Hepatic stellate cell (primary cell): Measurements from ENCODE around the gene MCF2.
A peak's percentile ranks its signal among the peaks of the same experiment; 100 is the strongest.

Experiments used
- DNase-seq: peaks from one replicate; pipeline ENCODE4 v3.0.0; 2011; ENCODE audit warnings: low spot score

MCF2 gene

GRCh38 chrX:139585613-139586012 is 122.4 kb downstream of the MCF2 start:
- no peak for DNase-seq

GRCh38 chrX:139581068-139581467 is 126.9 kb downstream of the MCF2 start:
- DNase-seq: no peak

GRCh38 chrX:139566981-139567380 is 141.0 kb downstream of the MCF2 start:
- DNase-seq: no peak

GRCh38 chrX:139563251-139563650 is 144.7 kb downstream of the MCF2 start:
- no peak for DNase-seq

- no peak for DNase-seq
Measured at GRCh38 chrX:139560221-139560620, 147.7 kb downstream of the MCF2 start.

- peak; percentile 4 for DNase-seq
Measured at GRCh38 chrX:139559383-139560042, 148.5 kb downstream of the MCF2 start.

- no peak for DNase-seq
Measured at GRCh38 chrX:139554991-139555675, 152.8 kb downstream of the MCF2 start.

- DNase-seq: no peak
Measured at GRCh38 chrX:139554376-139554775, 153.6 kb downstream of the MCF2 start.

- no peak for DNase-seq
Measured at GRCh38 chrX:139544591-139544990, 163.4 kb downstream of the MCF2 start.

GRCh38 chrX:139543920-139544319 is 164.0 kb downstream of the MCF2 start:
- DNase-seq: no peak

GRCh38 chrX:139542652-139543051 is 165.3 kb downstream of the MCF2 start:
- DNase-seq: no peak

- no peak for DNase-seq
Measured at GRCh38 chrX:139538907-139539790, 168.8 kb downstream of the MCF2 start.

- no peak for DNase-seq
Measured at GRCh38 chrX:139533444-139533843, 174.5 kb downstream of the MCF2 start.

- no peak for DNase-seq
Measured at GRCh38 chrX:139532834-139533233, 175.1 kb downstream of the MCF2 start.
